ENCODE results near the gene CLSTN2. TPM values are rescaled to one million over a fixed set of nuclear protein-coding genes. Genes with fewer than 3 reads are reported as not detected.

Gene CLSTN2
- total RNA-seq, 1 experiment from 2014 or later: 0.68 TPM

DNA sequence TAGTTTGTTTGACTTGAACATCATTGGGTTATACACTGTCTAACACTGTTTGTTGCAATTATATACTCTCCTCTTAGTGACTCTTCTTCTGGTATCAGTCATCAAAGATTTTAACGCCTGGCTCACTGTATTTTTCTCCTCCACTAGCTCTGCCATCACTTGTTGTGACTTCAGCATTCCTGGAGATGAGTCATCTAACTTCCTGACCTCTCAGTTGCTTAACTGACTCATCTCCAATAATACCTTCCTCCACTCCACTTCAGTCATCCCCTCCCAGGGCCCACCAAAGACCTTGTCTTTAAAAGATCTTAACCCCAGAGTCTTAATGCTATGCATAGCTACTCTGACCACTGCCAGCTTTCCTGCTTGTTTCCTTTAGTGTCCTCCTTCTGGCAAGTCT is 28.6 kb upstream of the CLSTN2 start:
- Histone ChIP-seq H3K79me1 (ENCODE audit: insufficient read depth, low read depth, low read length, poor library complexity, severe bottlenecking) (no peaks in the 10 kb centered on the region), H4K20me1 (ENCODE audit: control insufficient read depth, insufficient read depth, insufficient read length) (no peaks in the 10 kb centered on the region), H2BK12ac (ENCODE audit: insufficient read length, low read depth, low read length) (no peak overlapping the region), H4K91ac (ENCODE audit: insufficient read length, low read depth, low read length) (no peak overlapping the region), H3K9me3 (ENCODE audit: control insufficient read depth, low read depth, low read length) (no peaks in the 10 kb centered on the region), H2BK120ac (ENCODE audit: low read depth, low read length, poor library complexity, severe bottlenecking) (no peak overlapping the region), H2AK5ac (ENCODE audit: insufficient read length, low read length) (no peak overlapping the region), H3K27ac (ENCODE audit: insufficient read length, low read depth, low read length) (no peak overlapping the region), H2AFZ (ENCODE audit: low read length) (no peak overlapping the region), H3K14ac (ENCODE audit: insufficient read depth, low read length) (no peak overlapping the region), H3K9ac (ENCODE audit: extremely low read depth, insufficient read length, low read length) (no peak overlapping the region), H3K56ac (ENCODE audit: insufficient read length, low read depth, low read length) (no peak overlapping the region), H3K23ac (ENCODE audit: insufficient read length, low read depth, low read length) (no peak overlapping the region), H2BK15ac (ENCODE audit: low read depth, low read length) (no peak overlapping the region), H2BK20ac (ENCODE audit: low read depth, low read length, poor library complexity, severe bottlenecking) (no peak overlapping the region), H3K79me2 (ENCODE audit: insufficient read depth, low read length) (no peaks in the 10 kb centered on the region), H3K4me1 (ENCODE audit: insufficient read depth, low read length) (peaks cover 3% of the 10 kb centered on the region; the same call in 1 of the 2 replicates), H3K23me2 (ENCODE audit: insufficient read length, low read depth, low read length, poor library complexity, severe bottlenecking) (no peaks in the 10 kb centered on the region), H4K8ac (replicated peaks; ENCODE audit: insufficient read length, low read depth, low read length) (no peak overlapping the region), H4K5ac (ENCODE audit: insufficient read length, low read depth, low read length) (no peak overlapping the region), H3K27me3 (ENCODE audit: insufficient read depth, low read length) (no peaks in the 10 kb centered on the region), H2BK5ac (ENCODE audit: insufficient read length, low read length) (no peak overlapping the region), H3K18ac (ENCODE audit: insufficient read length, low read depth, low read length) (no peak overlapping the region), H3K4ac (ENCODE audit: low read depth, low read length) (no peak overlapping the region), H3K4me2 (ENCODE audit: insufficient read depth, insufficient read length, low read length) (no peak overlapping the region), H3T11ph (ENCODE audit: low read length) (no peak overlapping the region)
- Mint-ChIP-seq H3K9me3 (peaks cover 0 to under 1% of the 10 kb centered on the region in 2 experiments; a peak in 1 of 5 replicates), H3K36me3 (ENCODE audit: insufficient read depth in 1 of 3, low read depth in 3 of 3) (no peaks in the 10 kb centered on the region; a peak in 1 of 7 replicates), H3K4me1 (peaks cover 8 to 13% of the 10 kb centered on the region in 2 experiments), H3K27ac (no peak overlapping the region), H3K27me3 (ENCODE audit: low read depth) (peaks cover 11% of the 10 kb centered on the region), H3K4me3 (no peak overlapping the region)
- WGBS (ENCODE audit: extremely low coverage, insufficient read length, low lambda C conversion rate): no CpG with 5 or more reads among the region's 1 CpG
- TF ChIP-seq, protein P1, sequence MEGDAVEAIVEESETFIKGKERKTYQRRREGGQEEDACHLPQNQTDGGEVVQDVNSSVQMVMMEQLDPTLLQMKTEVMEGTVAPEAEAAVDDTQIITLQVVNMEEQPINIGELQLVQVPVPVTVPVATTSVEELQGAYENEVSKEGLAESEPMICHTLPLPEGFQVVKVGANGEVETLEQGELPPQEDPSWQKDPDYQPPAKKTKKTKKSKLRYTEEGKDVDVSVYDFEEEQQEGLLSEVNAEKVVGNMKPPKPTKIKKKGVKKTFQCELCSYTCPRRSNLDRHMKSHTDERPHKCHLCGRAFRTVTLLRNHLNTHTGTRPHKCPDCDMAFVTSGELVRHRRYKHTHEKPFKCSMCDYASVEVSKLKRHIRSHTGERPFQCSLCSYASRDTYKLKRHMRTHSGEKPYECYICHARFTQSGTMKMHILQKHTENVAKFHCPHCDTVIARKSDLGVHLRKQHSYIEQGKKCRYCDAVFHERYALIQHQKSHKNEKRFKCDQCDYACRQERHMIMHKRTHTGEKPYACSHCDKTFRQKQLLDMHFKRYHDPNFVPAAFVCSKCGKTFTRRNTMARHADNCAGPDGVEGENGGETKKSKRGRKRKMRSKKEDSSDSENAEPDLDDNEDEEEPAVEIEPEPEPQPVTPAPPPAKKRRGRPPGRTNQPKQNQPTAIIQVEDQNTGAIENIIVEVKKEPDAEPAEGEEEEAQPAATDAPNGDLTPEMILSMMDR (conservative IDR thresholded peaks at IDR 0.05): no peak
- peak; percentile 34 for DNase-seq

Measured in H9 (cell line).